GM19395 (cell line): ENCODE measurements around the gene ALDH4A1.

Experiments used
- ATAC-seq: cut with Tn5 transposase; IDR thresholded peaks from one replicate; pipeline ENCODE4 v1.9.1; 2021; ENCODE audit warnings: mild to moderate bottlenecking, moderate library complexity; ENCODE audit not compliant: unreplicated experiment

The ALDH4A1 gene

GRCh38 chr1:18922848-18923755 lies 20.7 kb upstream of the ALDH4A1 start:
- no peak for ATAC-seq

GRCh38 chr1:18922319-18922726 lies 20.0 kb upstream of the ALDH4A1 start:
- ATAC-seq: no peak

- ATAC-seq: no peak
Observed at GRCh38 chr1:18921516-18922251, 19.3 kb upstream of the ALDH4A1 start.

GRCh38 chr1:18920931-18921330 lies 18.6 kb upstream of the ALDH4A1 start:
- no peak for ATAC-seq

DNA sequence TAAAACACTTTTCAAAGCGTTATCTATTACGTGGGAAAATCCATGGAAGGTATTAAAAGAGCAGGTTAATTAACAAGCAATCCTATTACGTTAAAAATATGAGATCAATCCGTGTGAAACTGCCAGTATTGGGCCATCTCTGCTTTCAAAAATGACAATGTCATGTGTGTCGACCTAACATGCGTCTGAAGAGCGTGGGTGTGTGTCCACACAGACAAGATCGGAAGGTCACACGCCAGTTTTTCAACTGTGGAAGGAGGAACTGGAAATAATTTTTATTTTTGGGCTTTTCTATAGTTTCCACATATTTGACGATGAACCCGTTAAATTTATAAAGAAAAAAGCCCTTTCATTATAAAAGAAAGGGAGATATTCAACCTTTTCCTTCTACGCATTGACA lies 17.6 kb upstream of the ALDH4A1 start:
- no peak for ATAC-seq

DNA sequence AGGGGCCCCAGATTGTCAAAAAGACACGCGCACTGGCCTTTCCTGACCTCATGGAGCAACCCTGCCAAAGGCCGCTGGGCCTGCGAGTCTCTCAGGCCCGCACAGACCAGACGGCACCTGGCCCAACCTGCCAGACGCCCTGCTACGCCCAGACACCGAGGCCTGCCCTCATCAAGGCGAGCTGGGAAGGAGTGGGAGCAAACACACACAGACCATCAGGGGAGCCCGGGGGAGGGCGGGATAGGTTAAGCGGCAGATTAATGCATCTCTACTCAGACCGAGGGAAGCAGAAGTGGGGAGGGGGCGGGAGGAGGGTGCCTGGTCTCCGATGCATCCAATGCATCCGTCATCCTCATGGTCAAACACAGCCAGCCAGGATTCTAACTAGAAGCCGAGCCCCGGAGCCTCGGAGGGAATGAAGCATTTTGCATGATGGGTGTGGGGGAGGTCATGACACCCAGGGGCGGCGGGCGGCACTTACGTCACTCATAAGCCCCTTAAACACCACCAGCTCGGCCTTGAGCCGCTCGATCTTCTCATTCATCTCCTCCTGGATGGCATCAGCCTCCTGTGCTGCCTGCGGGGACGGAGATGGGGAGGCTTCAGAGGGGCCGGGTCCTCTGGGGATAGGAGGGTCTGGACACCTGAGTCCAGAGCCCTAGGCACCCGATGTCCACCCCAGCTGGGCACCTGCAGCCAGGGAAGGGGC lies 17.0 kb upstream of the ALDH4A1 start:
- ATAC-seq: no peak

- no peak for ATAC-seq
Observed at GRCh38 chr1:18918417-18918816, 16.1 kb upstream of the ALDH4A1 start.

- ATAC-seq: no peak
Observed at GRCh38 chr1:18917071-18917799, 14.9 kb upstream of the ALDH4A1 start.

DNA sequence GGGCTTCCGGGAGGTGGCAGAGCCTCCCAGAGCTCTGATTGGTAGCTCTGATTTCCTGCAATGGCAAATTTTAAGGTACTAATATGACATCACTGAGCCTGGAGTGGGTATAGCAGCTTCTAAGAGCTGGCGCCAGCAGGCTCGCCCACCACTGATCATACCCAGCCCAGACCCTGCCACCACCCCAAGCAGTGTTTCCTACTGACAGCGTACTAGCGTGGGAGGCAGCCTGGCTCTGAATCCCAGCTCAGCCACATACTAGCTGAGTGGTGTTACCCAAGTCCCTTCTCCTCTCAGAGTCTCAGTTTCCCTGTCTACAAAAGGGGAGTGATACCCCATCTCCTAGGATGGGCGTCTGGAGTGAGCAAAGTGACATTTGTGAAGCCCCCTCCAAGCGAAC lies 13.0 kb upstream of the ALDH4A1 start:
- no peak for ATAC-seq

DNA sequence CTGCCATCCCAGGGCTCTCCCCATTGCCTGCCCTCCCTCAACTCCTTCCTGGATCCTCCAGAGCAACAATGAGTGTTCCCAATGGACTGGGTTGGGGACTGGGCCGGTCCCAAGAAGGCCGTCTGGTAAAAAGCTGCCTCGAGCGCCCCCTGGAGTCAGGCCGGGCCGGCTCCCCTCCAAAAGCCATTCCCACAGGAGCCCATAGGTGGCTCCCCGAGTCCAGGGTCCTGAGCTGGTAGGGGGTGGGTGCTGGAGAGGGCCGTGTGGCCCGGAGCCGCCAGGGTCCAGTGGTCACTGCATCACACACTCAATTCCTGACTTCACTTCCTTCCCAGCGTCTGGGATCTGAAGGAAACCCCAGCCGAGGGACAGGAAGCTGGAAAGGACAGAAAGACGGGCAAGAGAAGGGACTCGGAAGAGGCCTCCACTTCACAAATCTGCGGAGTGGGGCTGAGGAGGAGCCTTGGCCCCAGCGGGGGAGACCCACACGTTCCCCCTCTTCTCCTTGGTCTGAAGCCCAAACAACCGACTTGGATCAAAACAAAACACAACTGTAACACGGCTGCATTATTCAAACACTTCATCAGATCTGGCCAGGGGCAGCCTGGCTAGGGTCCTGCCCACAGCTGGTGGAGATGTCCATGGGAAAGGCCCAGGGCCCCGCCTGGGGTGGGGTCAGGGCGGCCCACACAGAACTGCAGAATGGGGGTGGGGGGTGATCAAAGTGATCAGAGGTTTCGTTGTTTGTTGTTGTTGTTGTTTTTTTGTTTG lies 10.9 kb upstream of the ALDH4A1 start:
- no peak for ATAC-seq

GRCh38 chr1:18912550-18912949 lies 10.2 kb upstream of the ALDH4A1 start:
- no peak for ATAC-seq

GRCh38 chr1:18908911-18909771 lies 6.8 kb upstream of the ALDH4A1 start:
- ATAC-seq: no peak

GRCh38 chr1:18907917-18908845 lies 5.8 kb upstream of the ALDH4A1 start:
- ATAC-seq: no peak

- no peak for ATAC-seq
Observed at GRCh38 chr1:18907021-18907916, 4.9 kb upstream of the ALDH4A1 start.

DNA sequence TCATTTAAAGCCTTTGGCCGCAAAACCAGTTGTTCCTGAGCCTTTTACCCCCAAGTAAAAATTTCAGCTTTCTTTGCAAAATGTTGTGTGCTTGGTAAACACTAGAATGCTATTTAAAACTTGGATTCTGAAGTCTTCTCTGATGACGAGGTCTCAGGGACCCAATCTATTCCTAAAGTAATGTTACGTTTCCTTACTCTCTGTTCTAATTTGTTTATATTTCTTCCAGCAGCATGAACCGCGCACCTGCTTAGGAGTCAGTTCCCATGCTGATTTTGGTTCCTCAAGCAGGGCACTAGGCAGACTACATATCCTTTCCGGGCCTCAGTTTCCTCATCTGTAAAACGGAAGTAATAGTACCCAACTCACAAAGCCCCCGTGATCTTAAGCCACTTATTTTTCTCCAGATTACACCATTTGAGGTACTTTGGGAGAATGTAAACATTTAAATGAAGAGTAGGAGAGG lies 969 bp upstream of the ALDH4A1 start:
- no peak for ATAC-seq

- no peak for ATAC-seq
Observed at GRCh38 chr1:18901952-18902522, 318 bp downstream of the ALDH4A1 start.
